C4-2B (cell line): ENCODE results near the gene TPCN1.

Source experiments
- H3K27ac ChIP-seq: fragments of 450-650 bp; 2 replicates; pipeline ENCODE4 v1.5.1; 2017
- ZFX ChIP-seq: fragments of 450-650 bp; IDR thresholded peaks from 2 replicates; pipeline ENCODE4 v1.6.1; 2017
- TF ChIP-seq, protein P1 (sequence below): fragments of 450-650 bp; conservative IDR thresholded peaks from 2 replicates; pipeline ENCODE4 v1.5.1; 2017; ENCODE audit warnings: mild to moderate bottlenecking

TPCN1 gene

DNA sequence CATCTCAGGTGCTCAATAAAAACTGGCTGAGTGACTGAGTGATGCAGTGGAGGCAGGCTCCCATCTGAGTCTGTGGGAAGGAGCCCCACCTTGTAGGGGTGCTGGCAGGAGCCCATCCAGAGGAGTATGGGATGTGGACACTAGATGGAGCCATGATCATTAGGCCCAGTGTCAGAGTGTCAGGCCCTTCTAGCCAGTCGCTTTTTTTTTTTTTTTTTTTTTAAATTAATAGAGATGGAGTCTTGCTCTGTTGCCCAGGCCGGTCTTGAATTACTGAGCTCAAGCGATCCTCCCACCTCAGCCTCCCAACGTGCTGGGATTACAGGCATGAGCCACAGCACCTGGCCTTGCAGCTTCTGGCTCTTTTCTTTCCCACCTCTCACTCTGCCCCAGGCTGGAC is 24.3 kb upstream of the TPCN1 start:
- TF ChIP-seq, protein P1, sequence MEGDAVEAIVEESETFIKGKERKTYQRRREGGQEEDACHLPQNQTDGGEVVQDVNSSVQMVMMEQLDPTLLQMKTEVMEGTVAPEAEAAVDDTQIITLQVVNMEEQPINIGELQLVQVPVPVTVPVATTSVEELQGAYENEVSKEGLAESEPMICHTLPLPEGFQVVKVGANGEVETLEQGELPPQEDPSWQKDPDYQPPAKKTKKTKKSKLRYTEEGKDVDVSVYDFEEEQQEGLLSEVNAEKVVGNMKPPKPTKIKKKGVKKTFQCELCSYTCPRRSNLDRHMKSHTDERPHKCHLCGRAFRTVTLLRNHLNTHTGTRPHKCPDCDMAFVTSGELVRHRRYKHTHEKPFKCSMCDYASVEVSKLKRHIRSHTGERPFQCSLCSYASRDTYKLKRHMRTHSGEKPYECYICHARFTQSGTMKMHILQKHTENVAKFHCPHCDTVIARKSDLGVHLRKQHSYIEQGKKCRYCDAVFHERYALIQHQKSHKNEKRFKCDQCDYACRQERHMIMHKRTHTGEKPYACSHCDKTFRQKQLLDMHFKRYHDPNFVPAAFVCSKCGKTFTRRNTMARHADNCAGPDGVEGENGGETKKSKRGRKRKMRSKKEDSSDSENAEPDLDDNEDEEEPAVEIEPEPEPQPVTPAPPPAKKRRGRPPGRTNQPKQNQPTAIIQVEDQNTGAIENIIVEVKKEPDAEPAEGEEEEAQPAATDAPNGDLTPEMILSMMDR, result peak; percentile 73
- no peak for TF ChIP-seq ZFX

DNA sequence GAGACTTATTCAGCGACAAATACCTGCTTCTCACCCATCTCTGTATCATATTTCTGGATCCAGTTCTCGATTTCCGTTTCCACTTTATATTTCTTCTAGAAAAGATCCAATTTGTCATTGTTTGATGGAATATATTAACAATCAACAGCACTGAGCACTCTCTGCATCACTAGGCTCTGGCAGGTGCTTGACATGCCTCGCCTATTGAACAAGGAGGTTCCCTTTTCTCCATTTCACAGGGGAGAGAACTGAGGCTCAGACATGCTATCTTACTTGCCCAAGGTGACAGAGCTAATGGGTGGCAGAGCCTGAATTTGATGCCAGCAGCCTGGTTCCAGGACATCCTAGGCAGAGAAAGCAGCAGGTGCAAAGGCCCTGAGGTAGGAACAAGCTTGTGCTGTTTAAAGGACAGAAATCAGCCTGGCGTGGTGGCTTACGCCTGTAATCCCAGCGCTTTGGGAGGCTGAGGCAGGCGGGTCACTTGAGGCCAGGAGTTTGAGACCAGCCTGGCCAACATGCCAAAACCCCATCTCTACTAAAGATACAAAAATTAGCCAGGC is 23.7 kb upstream of the TPCN1 start:
- TF ChIP-seq ZFX, result no peak
- H3K27ac ChIP-seq, result no peak overlapping the region

More for the DNA sequence above, 24.3 kb upstream of the TPCN1 start:
- no peak overlapping the region for H3K27ac ChIP-seq

DNA sequence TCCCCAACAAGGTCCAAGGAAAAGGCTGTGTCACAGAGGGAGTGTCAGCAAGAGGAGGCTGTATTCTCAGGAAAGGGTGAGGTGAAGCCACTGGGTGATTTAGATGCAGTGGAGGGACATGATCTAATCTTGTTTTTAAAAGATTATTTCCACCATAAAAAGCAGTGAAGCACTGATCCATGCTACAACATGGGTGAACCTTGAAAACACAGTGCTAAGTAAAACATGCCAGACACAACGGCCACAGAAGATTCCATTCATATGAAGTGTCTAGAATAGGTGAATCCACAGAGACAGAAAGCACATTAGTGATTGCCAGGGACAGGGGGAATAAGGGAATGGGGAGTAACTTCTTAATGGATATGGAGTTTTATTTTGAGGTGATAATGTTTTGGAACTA is 23.0 kb upstream of the TPCN1 start:
- no peak overlapping the region for H3K27ac ChIP-seq
- TF ChIP-seq ZFX, result no peak
- TF ChIP-seq, protein P1, result no peak

DNA sequence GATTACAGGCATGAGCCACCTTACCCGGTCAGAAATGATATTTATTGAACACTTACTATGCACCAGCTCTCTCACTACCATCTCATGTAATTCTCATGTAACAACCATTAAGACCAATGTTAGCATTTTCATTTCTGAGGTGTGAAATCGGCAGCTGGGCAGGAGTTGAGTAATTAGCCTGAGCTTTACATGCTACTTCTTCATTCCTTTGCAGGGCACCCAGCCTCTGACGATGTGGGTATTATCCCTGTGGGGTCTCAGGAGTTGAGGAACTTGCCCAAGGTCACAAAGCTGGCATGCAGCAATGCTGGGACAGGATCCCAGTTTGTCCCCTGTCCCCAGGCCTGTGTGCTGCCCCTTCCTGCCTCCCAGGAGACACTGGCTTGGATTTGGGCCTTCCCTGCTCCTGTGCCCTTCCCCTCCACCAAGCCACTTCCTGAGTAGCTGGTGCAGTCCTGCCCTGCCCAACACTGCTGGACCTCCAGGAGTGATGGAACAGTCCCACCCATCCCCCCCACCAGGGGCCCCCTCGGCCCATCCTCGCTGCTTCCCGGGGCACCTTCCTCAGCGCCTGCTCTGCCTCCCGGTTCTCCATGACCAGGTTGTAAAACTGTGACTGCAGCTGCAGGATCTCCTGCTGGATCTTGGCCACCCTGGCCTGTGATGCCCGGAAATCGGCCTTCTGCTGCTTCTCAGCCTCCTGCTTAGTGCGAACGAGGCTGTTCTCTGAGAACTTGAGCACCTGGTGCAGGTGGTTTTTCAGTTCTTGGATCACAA is 21.1 kb upstream of the TPCN1 start:
- H3K27ac ChIP-seq, result no peak overlapping the region
- TF ChIP-seq, protein P1, result no peak
- TF ChIP-seq ZFX, result no peak

DNA sequence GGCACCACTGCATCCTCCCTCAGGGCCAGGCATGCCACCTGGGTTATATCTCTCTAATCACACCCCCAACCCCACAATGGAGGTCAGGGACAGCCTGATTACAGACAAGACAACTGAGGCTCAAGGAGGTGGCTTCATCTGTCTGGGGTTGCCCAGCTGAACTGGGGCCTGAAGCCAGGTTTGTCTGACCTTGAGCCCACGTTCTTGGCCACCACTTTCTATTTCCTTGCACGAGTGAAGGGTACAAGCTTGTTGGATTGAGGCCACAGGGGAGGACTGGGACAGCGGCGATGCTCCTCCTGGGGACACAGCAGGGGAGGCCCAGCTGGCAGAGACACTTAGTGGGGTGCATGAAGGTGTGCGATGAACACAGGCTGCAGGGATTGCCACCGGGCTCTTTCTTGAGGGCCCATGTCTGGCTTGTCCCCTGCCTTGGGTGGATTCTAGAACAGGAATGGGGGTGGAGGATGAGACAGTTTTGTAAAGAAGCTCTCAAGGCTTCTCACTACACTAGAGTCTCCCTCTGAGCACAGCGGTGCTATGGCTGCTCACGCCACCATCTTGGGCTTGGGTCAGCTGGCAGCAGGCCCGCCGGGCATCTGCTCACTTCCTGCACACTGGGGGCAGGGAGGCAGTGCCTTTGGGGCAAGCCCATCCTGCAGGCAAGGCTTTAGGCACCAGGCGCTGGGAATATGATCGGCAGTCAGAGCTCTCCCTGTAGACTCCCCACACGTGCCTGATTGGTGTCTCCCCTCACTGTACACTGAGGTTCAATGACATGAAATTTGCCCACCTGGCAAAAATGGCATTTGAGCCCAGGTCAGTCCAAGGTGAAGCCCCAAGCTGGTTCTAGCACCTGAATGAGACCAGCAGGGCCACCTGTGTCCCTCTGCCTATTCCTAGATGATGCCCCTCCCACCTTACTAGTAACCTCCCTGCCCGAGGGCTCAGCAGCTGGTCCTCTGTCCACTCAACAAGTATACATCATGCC is 19.8 kb upstream of the TPCN1 start:
- TF ChIP-seq ZFX, result no peak
- TF ChIP-seq, protein P1, result no peak
- no peak overlapping the region for H3K27ac ChIP-seq

DNA sequence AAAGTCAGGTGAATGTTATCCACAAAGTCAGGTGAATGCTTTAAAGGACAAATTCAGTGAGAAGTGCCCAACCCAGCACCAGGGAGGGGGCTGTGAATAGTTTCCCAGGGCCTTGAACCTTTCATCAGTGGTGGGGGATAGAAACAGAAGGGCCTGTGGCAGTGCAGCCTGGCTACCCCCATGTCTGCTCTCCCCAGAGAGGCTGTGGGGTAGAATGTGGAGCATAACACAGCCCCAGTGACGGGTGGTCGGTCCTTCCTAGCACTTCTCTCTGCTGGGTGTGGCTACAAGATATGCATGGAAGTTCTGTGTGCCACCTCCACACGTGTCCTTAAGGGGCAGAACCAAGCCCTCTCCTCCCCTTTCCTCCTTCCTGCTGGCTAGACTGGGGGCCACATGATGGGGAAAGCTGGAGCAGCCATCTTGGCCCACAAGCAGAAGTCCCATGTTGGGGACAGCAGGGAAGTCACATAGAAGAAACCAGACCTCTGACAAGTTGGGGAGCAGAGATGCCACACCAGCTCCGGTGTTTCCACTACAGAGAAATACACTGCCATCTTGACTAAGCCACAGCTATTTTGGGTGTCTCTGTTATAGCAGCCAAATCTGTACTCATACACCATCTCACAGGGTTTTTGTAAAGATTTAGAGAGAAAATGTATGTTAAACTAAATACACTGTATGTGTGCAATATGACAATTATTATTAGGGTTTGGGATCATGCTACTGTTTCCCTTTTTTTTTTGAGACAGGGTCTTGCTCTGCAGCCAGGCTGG is 18.8 kb upstream of the TPCN1 start:
- TF ChIP-seq ZFX, result no peak
- TF ChIP-seq, protein P1, result no peak
- no peak overlapping the region for H3K27ac ChIP-seq
